Activated naive CD8-positive, alpha-beta T cell treated with anti-CD3 and anti-CD28 coated beads, Interleukin-2, amount 10 ng/mL, durations not matched to agents 7 days and 5 days (primary cell): ENCODE results near the gene LRRC45. TPM values are rescaled to one million over a fixed set of nuclear protein-coding genes. Genes with fewer than 3 reads are reported as not detected.

ENCODE experiments used
- ATAC-seq: fragments of 150-1000 bp; cut with Tn5 transposase; one replicate; pipeline ENCODE4 v1.10.0; 2021; ENCODE audit warnings: low read depth, moderate library complexity
- POLR2A ChIA-PET: fragments of 350-600 bp; sonication (Branson Sonifier 250); formaldehyde crosslinking; loops from one replicate; lab custom pipeline; 2021; ENCODE audit warnings: antibody characterized with exemption; lab: Charles Lee
- DNase-seq: peaks from one replicate; pipeline ENCODE4 v3.0.0; 2021
- H3K27ac Mint-ChIP-seq: one replicate; pipeline ENCODE4 v1.8.0; 2022; ENCODE audit warnings: mild to moderate bottlenecking, mixed read lengths
- H3K27me3 Mint-ChIP-seq: one replicate; pipeline ENCODE4 v1.8.0; 2022; ENCODE audit warnings: mild to moderate bottlenecking, moderate library complexity, mixed read lengths
- H3K36me3 Mint-ChIP-seq: one replicate; pipeline ENCODE4 v1.8.0; 2021; ENCODE audit warnings: mild to moderate bottlenecking, mixed read lengths
- H3K4me1 Mint-ChIP-seq: one replicate; pipeline ENCODE4 v1.8.0; 2021; ENCODE audit warnings: mixed read lengths
- H3K4me3 Mint-ChIP-seq: one replicate; pipeline ENCODE4 v1.8.0; 2022; ENCODE audit warnings: mild to moderate bottlenecking, moderate library complexity, mixed read lengths
- H3K9me3 Mint-ChIP-seq: one replicate; pipeline ENCODE4 v1.8.0; 2021; ENCODE audit warnings: mixed read lengths
- total RNA-seq, 2 experiments: library from RNA; stranded (reverse); gene quantifications; one replicate each; pipeline ENCODE4 v1.2.3, GENCODE V29; 2021

The LRRC45 gene
- total RNA-seq, 2 experiments from 2014 or later: 41.6 to 45.1 TPM

GRCh38 chr17:82053556-82054263, 30.6 kb downstream of the LRRC45 start:
- no peak for DNase-seq
- Mint-ChIP-seq H3K27me3 (no peaks in the 10 kb centered on the region), H3K4me1 (peaks cover 8% of the 10 kb centered on the region), H3K9me3 (no peaks in the 10 kb centered on the region), H3K36me3 (no peaks in the 10 kb centered on the region), H3K4me3 (peak overlapping the region; percentile 74), H3K27ac (no peak overlapping the region)
- POLR2A ChIA-PET: interaction anchor here (1.2 to 1.3 kb wide), 3 partner anchors 16 to 45 kb away, joined by 3 to 4 read pairs (median 3); partner anchors contain the start of genes DCXR and FASN
- no peak for ATAC-seq

DNA sequence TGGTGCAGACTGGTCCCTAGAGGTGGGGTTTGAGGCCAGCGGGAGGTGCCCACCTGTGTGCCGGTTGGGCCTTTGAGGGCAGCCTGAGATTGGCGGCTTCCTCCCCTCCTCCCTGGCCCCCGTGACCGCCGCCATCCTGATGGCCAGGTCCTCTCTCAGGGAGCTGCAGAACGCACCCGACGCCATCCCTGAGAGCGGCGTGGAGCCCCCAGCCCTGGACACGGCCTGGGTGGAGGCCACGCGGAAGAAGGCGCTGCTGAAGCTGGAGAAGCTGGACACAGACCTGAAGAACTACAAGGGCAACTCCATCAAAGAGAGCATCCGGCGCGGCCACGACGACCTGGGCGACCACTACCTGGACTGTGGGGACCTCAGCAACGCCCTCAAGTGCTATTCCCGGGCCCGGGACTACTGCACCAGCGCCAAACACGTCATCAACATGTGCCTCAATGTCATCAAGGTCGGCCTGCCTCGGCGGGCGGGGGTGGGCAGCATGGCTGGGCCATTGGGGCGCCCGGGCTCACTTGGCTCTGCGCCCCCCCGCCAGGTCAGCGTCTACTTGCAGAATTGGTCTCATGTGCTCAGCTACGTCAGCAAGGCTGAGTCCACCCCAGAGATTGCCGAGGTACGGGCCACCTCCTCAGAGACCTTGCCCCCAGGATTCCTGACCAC, 31.4 kb downstream of the LRRC45 start:
- DNase-seq: no peak
- Mint-ChIP-seq H3K36me3 (no peaks in the 10 kb centered on the region), H3K4me3 (no peak overlapping the region), H3K4me1 (peaks cover 8% of the 10 kb centered on the region), H3K9me3 (no peaks in the 10 kb centered on the region), H3K27me3 (no peaks in the 10 kb centered on the region), H3K27ac (no peak overlapping the region)
- POLR2A ChIA-PET: interaction anchor here (1.0 to 1.2 kb wide), 2 partner anchors 10 to 44 kb away, joined by 3 to 4 read pairs; partner anchors contain the start of gene FASN
- ATAC-seq: no peak

GRCh38 chr17:82055023-82055964, 32.2 kb downstream of the LRRC45 start:
- POLR2A ChIA-PET: interaction anchor here (1.0 to 1.6 kb wide), 2 partner anchors 10 kb away, joined by 3 to 7 read pairs; partner anchors contain the start of gene DUS1L
- no peak for ATAC-seq
- H3K27ac Mint-ChIP-seq: no peak overlapping the region

GRCh38 chr17:82055965-82056728, 33.0 kb downstream of the LRRC45 start:
- no peaks in the 10 kb centered on the region for H3K9me3 Mint-ChIP-seq
- ATAC-seq (no peak), DNase-seq (no peak)
- peak overlapping the region; percentile 34 for H3K27ac Mint-ChIP-seq
- no peaks in the 10 kb centered on the region for H3K36me3 Mint-ChIP-seq
- H3K4me1 Mint-ChIP-seq: peaks cover 4% of the 10 kb centered on the region
- no peaks in the 10 kb centered on the region for H3K27me3 Mint-ChIP-seq
- POLR2A ChIA-PET: interaction anchor here (0.5 to 1.6 kb wide), 2 partner anchors 9 to 11 kb away, joined by 4 to 7 read pairs; partner anchors contain the start of gene DUS1L
- H3K4me3 Mint-ChIP-seq: no peak overlapping the region

More at GRCh38 chr17:82055023-82055964, 32.2 kb downstream of the LRRC45 start:
- H3K4me1 Mint-ChIP-seq: peaks cover 8% of the 10 kb centered on the region
- no peaks in the 10 kb centered on the region for H3K36me3 Mint-ChIP-seq
- no peaks in the 10 kb centered on the region for H3K9me3 Mint-ChIP-seq
- no peaks in the 10 kb centered on the region for H3K27me3 Mint-ChIP-seq
- no peak for DNase-seq
- no peak overlapping the region for H3K4me3 Mint-ChIP-seq

DNA sequence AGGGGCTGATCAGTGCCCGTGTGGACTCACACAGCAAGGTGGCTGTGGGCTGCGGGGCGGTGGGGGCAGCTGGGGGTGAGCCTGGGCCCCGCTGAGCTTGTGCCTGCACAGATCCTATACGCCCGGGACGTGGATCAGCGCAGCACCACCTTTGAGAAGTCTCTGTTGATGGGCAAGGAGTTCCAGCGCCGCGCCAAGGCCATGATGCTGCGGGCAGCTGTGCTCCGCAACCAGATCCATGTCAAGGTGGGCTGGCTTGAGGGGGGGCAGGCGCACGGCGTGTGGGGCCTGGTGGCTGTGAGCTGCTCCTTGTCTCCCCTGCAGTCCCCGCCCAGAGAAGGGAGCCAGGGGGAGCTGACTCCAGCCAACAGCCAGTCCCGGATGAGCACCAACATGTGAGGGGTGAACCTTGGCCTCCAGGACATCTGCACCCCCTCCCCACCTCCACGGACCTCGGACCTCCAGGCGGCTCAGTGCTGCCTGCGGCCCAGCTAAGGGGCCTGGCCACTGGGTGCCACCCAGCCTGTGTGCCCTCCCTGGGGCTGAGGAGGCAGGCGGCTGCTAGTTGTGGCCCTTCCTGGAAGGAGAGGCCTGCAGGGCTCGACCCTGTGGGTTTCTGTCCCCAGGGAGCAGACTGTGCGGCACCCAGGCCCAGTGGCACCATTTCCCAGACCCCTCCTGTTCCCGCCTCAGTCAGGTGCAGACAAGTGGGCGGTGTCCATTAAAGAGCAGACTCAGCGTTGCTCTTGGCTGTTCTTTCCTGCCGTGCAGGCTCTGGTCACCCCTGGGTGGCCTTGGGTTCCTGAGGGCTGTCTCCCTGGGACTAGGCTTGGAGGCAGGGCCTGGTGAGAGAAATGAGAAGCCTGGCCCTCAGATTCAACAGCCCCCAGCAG, 33.9 kb downstream of the LRRC45 start:
- Mint-ChIP-seq H3K4me1 (peaks cover 4% of the 10 kb centered on the region), H3K4me3 (no peak overlapping the region), H3K9me3 (no peaks in the 10 kb centered on the region), H3K27ac (no peak overlapping the region), H3K36me3 (no peaks in the 10 kb centered on the region), H3K27me3 (no peaks in the 10 kb centered on the region)
- no peak for DNase-seq
- POLR2A ChIA-PET: interaction anchor here (0.5 to 1.6 kb wide), 2 partner anchors 9 to 10 kb away, joined by 4 to 7 read pairs; partner anchors contain the start of gene DUS1L
- no peak for ATAC-seq

DNA sequence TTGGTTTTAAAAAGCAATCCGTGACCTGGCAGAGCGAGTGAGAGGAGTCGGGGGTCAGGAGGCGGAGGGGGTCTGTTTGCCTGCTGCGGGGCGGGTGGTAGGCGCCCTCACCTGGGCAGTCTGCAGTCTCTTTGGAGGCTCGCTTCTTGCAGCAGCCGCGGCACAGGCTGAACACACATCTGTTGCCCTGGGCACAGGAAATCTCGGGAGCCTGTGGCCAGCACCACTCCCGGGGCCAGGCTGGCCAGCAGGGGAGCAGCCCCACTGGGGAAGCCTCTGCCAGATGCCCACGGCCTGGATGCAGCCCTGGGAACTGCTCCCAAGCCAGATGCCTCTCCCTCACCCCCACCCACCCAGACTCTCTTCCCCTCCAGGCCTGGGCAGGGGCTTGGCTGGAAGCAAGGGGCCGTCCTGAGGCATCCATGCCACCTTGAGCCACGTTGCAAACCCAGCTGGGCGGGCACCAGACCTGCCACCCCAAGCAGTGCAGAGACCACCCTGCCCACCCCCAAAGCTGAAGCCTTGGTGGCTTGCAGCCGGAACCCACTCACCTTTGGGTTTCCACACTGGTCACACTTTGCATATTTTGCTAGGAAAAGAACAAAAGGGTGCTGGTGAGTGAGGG, 35.2 kb downstream of the LRRC45 start:
- no peaks in the 10 kb centered on the region for H3K36me3 Mint-ChIP-seq
- POLR2A ChIA-PET: no interaction called here
- H3K9me3 Mint-ChIP-seq: no peaks in the 10 kb centered on the region

DNA sequence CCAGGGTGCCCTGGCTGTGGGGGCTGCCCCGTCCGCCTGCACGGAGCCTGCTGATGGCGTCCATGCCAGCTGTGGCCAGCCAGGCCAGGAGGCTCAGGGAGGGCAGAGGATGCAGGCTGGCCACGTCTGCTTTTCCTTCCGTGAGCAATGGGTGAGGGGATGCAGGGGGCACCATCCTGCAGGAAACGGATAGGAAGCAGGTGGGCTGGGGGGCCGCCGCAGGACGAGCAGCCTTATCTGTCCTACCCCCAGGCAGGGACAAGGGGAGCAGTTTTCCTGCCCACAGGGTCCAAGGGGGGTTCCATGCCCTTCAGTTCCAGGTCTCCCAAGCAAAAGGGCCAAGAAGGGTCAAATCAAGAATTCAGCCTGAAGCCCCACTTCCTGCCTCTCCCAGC, 35.7 kb downstream of the LRRC45 start:
- POLR2A ChIA-PET: interaction anchor here (1.6 kb wide), 1 partner anchor 21 kb away, joined by 5 read pairs; the partner anchor contains the start of gene DCXR
- ATAC-seq: no peak
- Mint-ChIP-seq H3K27me3 (no peaks in the 10 kb centered on the region), H3K9me3 (no peaks in the 10 kb centered on the region), H3K36me3 (no peaks in the 10 kb centered on the region), H3K4me1 (peaks cover 2% of the 10 kb centered on the region), H3K4me3 (no peak overlapping the region), H3K27ac (no peak overlapping the region)
- no peak for DNase-seq

More for the DNA sequence above, 35.2 kb downstream of the LRRC45 start:
- ATAC-seq (no peak), DNase-seq (no peak)
- Mint-ChIP-seq H3K4me1 (peaks cover 2% of the 10 kb centered on the region), H3K27ac (no peak overlapping the region), H3K27me3 (no peaks in the 10 kb centered on the region), H3K4me3 (no peak overlapping the region)

GRCh38 chr17:82059272-82060000, 36.3 kb downstream of the LRRC45 start:
- Mint-ChIP-seq H3K36me3 (no peaks in the 10 kb centered on the region), H3K4me3 (no peak overlapping the region), H3K9me3 (no peaks in the 10 kb centered on the region), H3K4me1 (peaks cover 2% of the 10 kb centered on the region), H3K27ac (no peak overlapping the region), H3K27me3 (no peaks in the 10 kb centered on the region)
- POLR2A ChIA-PET: interaction anchor here (1.6 kb wide), 1 partner anchor 22 kb away, joined by 5 read pairs; the partner anchor contains the start of gene DCXR
- no peak for ATAC-seq
- no peak for DNase-seq

DNA sequence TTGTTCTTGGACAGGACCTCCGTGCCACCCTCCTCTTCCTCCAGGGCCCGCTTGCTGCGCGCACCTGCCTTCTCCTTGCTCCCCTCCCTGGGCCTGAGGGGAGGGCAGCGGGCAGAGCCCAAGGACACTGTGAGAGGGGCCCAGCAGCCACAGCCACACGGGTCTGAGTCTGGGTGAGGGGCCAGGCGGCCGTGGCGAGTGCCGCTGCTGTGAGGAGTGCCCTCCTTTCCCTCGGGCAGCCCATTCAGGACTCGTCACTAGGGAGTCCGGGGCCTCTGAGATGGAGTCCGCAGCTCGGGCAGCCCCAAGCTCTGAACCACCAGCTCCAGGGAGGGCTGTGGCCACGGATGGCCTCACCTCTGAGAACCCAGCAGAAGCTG, 36.9 kb downstream of the LRRC45 start:
- Mint-ChIP-seq H3K4me3 (no peak overlapping the region), H3K9me3 (no peaks in the 10 kb centered on the region), H3K36me3 (no peaks in the 10 kb centered on the region), H3K27ac (no peak overlapping the region), H3K27me3 (no peaks in the 10 kb centered on the region), H3K4me1 (peaks cover 2% of the 10 kb centered on the region)
- ATAC-seq: no peak
- POLR2A ChIA-PET: interaction anchor here (1.6 kb wide), 1 partner anchor 22 kb away, joined by 5 read pairs; the partner anchor contains the start of gene DCXR
- DNase-seq: no peak

- POLR2A ChIA-PET: no interaction called here
- no peak for DNase-seq
- no peaks in the 10 kb centered on the region for H3K9me3 Mint-ChIP-seq
These were observed 37.5 kb downstream of the LRRC45 start for GRCh38 chr17:82060614-82061013.

More at GRCh38 chr17:82060614-82061013, 37.5 kb downstream of the LRRC45 start:
- Mint-ChIP-seq H3K27ac (no peak overlapping the region), H3K27me3 (no peaks in the 10 kb centered on the region), H3K4me1 (no peaks in the 10 kb centered on the region), H3K36me3 (no peaks in the 10 kb centered on the region), H3K4me3 (no peak overlapping the region)
- ATAC-seq: no peak
